Measurements from ENCODE around the gene RAE1. TPM values are rescaled to one million over a fixed set of nuclear protein-coding genes. Genes with fewer than 3 reads are reported as not detected.

RAE1 gene
- total and polyA plus RNA-seq, 7 donors: 9.1 to 23.6 (median 14.7) TPM

DNA sequence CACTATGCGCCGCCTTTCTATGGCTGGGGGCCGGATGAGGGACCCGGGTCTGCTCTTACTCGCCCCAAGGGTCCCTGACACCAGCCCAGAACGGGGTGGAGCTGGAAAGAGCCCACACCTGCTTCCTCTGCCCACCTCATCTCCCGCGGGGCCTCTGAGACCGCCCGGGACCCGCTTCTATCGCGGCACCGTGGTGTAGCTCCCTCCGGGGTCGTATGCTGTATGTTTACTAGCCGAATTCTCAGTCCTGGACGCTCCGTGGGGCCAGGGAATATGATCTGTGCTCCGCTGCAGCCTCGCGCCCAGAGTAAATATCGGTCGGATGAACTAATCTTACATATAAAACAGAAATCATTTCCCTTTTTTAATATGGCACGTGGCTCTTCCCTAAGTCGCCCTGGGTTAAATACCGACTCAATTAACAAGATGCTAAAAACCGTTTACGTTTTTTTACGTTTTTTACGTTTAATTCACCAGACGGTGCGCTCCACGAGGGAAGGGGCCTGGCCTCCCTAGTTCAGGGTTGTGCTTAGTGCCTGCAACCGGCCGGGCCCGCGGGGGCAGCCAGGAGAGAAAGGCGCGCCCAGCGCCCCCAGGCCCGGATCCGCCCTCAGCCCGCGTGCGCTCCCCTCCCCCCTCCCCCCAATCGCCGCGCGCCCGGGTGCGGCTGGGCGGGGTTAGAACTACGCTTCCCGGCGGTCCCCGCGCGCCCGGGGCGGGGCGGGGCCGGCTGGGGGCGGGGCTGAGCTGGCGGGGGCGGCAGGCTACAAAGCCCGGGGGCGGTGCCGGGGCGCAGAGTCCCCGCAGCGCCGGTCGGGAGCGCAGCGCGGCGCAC lies 39.8 kb downstream of the RAE1 start, which contains the start of gene RBM38:
TSS of gene RBM38 (plus strand) at position 793 of the 835 bp plus-strand sequence. CDS start 186 bp downstream, outside the sequence.
- Histone ChIP-seq H3K9me3 (no peaks in the 10 kb centered on the region), H3K4me3 (peak within 1 kb of the TSS; percentile 77), H3K27me3 (ENCODE audit: insufficient read depth in 3 of 3, low read length in 2 of 3) (no peaks in the 10 kb centered on the region), H3K36me3 (ENCODE audit: insufficient read depth in 1 of 2, low read depth in 1 of 2) (peaks cover 0 to 23% of the 10 kb centered on the region in 2 donors), H3K27ac (peak within 1 kb of the TSS; percentile 92), H3K4me1 (peaks cover 34% of the 10 kb centered on the region)
- 24 to 41% (median 40%) methylated on average over 45 to 78 of the region's 78 CpGs for WGBS, 3 donors
- TF ChIP-seq, protein P1, sequence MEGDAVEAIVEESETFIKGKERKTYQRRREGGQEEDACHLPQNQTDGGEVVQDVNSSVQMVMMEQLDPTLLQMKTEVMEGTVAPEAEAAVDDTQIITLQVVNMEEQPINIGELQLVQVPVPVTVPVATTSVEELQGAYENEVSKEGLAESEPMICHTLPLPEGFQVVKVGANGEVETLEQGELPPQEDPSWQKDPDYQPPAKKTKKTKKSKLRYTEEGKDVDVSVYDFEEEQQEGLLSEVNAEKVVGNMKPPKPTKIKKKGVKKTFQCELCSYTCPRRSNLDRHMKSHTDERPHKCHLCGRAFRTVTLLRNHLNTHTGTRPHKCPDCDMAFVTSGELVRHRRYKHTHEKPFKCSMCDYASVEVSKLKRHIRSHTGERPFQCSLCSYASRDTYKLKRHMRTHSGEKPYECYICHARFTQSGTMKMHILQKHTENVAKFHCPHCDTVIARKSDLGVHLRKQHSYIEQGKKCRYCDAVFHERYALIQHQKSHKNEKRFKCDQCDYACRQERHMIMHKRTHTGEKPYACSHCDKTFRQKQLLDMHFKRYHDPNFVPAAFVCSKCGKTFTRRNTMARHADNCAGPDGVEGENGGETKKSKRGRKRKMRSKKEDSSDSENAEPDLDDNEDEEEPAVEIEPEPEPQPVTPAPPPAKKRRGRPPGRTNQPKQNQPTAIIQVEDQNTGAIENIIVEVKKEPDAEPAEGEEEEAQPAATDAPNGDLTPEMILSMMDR (IDR thresholded peaks at IDR 0.05): no peak
- ATAC-seq (peak; percentile 63 to 75 (median 66)), DNase-seq (peak; percentile 77 to 86)
- intact Hi-C loops (cut with DNase I): no loop called here

DNA sequence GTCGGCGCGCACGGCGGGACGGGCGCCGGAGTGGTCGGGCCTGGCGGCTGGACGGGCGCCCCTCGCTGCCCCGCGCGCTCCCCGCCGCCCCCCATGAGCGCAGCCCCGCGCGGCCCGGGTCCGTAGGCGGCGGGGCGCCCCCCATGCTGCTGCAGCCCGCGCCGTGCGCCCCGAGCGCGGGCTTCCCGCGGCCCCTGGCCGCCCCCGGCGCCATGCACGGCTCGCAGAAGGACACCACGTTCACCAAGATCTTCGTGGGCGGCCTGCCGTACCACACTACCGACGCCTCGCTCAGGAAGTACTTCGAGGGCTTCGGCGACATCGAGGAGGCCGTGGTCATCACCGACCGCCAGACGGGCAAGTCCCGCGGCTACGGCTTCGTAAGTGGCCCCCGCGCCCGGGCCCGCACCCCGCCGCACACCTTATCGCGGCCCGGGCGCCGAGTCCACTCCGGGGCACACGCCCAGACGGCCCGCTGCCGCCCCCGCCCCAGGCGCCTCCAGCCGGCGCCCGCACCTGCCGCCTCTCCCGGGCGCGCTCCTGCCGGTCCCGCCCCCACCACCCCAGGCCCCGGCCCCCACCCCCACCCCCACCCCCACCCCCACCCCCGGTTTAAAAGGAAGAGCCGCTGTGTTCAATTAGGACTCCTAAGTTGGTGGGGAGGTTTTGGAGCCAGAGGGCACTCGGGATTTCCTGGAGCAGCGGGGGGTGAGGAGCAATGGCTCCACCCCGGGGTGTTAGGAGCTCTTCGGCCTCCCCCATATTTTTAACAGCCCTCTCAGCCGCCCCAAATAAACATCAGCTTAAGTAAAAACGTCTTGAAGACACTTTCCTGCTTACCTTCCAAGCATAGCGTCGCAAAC lies 40.6 kb downstream of the RAE1 start:
- TF ChIP-seq, protein P1 (IDR thresholded peaks at IDR 0.05): no peak
- H3K4me3 ChIP-seq: peak overlapping the region; percentile 77
- peak; percentile 39 to 74 for DNase-seq

DNA sequence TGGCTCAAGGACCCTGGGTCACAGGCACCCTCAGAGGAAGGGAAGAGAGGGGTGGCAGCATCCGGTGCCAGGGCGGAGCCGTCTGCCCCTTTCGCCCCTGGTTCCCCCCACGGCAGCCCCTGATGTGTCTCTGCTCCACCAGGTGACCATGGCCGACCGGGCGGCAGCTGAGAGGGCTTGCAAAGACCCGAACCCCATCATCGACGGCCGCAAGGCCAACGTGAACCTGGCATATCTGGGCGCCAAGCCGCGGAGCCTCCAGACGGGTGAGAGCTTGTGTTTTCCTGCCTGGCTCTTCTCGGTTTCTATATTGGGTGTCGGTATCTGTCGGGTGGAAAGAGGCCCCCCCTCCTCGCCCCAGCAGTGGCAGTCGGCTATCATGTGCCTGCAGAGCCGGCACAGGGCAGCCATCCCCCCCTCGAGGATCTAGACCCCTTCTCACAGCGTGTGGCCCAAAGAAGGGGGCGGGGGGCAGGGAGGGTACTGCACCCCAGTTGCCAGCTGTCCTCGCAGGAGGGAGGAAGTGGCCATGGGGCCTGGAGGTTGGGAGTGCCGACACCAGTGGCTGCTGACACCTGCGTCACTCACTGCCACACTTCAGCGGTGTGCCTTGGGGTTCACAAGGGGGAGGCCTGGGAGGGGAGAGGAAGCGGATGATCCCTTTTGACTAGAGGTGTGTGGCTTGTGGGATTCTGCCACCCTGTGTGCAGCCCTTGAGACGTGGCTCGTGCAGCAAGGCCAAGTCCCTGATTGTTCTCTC lies 41.6 kb downstream of the RAE1 start:
- peak; percentile 46 to 78 for DNase-seq
- H3K4me1 ChIP-seq: peaks cover 51% of the 10 kb centered on the region
- TF ChIP-seq, protein P1 (IDR thresholded peaks at IDR 0.05): no peak
- intact Hi-C loops (cut with DNase I): no loop called here
- H3K27ac ChIP-seq: peak overlapping the region; percentile 92
- no peaks in the 10 kb centered on the region for H3K9me3 ChIP-seq
- WGBS, 3 donors: 17 to 36% (median 21%) methylated on average over 26 to 33 of the region's 33 CpGs
- ATAC-seq: peak in 3 of 4 donors; percentile 22 to 41 (median 30)
- H3K36me3 ChIP-seq (ENCODE audit: insufficient read depth in 1 of 2, low read depth in 1 of 2): peaks cover 0 to 42% of the 10 kb centered on the region in 2 donors
- H3K4me3 ChIP-seq: peak overlapping the region; percentile 77
- H3K27me3 ChIP-seq (ENCODE audit: insufficient read depth in 3 of 3, low read length in 2 of 3): no peaks in the 10 kb centered on the region

More for the DNA sequence above, 40.6 kb downstream of the RAE1 start:
- Histone ChIP-seq H3K4me1 (peaks cover 42% of the 10 kb centered on the region), H3K36me3 (ENCODE audit: insufficient read depth in 1 of 2, low read depth in 1 of 2) (peaks cover 0 to 31% of the 10 kb centered on the region in 2 donors), H3K27me3 (ENCODE audit: insufficient read depth in 3 of 3, low read length in 2 of 3) (no peaks in the 10 kb centered on the region), H3K9me3 (no peaks in the 10 kb centered on the region), H3K27ac (peak overlapping the region; percentile 92)
- WGBS, 3 donors: 1 to 4% (median 3%) methylated on average over 29 to 96 of the region's 98 CpGs
- intact Hi-C loops (cut with DNase I): no loop called here
- ATAC-seq: no peak

DNA sequence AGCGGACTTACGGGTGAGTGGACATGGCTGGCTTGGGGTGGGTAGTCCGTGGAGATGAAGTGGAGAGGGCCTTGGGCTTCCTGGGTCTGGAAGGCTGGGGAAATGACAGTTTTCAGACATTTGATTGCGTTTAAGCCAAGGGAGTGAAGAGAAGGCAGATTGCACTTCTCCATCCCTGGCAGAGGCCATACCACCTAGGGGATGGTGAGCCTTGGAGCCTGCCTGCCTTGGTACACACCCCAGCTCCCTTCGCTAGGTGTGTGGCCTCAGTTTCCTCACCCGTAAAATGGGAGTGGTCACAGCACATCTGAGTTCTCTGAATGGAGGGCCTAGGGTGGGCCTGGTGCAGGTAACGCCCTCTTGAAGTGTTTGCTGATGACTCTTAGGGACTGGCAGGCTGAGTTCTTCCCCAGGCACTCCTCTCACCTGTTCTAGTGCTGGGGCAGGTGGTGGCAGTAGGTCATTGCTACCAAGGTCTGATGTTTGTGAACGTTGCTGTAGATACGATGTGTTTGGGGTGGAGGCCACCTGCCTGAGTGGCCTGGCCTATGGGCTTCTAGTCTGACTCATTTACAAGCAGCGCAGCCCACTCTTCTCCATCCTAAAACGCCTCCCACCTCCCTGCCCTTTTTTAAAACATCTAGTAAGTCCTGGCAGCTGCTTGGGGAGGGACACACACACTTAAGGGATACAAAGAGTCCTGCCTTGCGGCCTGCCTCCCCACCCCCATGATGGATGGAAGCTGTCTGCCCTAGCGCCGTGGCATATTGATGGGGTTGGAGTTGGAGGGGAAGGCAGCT lies 42.5 kb downstream of the RAE1 start:
- intact Hi-C loops (cut with DNase I): no loop called here
- 60 to 79% (median 67%) methylated on average over 14 of the region's 14 CpGs for whole genome bisulfite sequencing, 3 donors
- Histone ChIP-seq H3K36me3 (ENCODE audit: insufficient read depth in 1 of 2, low read depth in 1 of 2) (peaks cover 0 to 43% of the 10 kb centered on the region in 2 donors), H3K27me3 (ENCODE audit: insufficient read depth in 3 of 3, low read length in 2 of 3) (no peaks in the 10 kb centered on the region), H3K27ac (peak overlapping the region; percentile 92), H3K4me3 (peak overlapping the region; percentile 77), H3K9me3 (no peaks in the 10 kb centered on the region), H3K4me1 (peaks cover 60% of the 10 kb centered on the region)
- DNase-seq: peak; percentile 19 to 43
- ATAC-seq: no peak
- TF ChIP-seq, protein P1 (IDR thresholded peaks at IDR 0.05): no peak
